ENCODE results near the gene NCKAP5L. TPM values are rescaled to one million over a fixed set of nuclear protein-coding genes. Genes with fewer than 3 reads are reported as not detected.
"Not testable (repeated sequence)": the region's sequence is repeated elsewhere in the genome, so short reads cannot be mapped to it uniquely, and the experiment has no call there.

Gene NCKAP5L
- total RNA-seq, 1 experiment from 2014 or later: 28.2 TPM

GRCh38 chr12:49872781-49873181, 44.6 kb upstream of the NCKAP5L start:
- H3K4me3 ChIP-seq (ENCODE audit: low read depth, low read length, poor library complexity, severe bottlenecking): no peak overlapping the region
- H3K9me3 ChIP-seq (ENCODE audit: low read depth, low read length, poor library complexity, severe bottlenecking): no peaks in the 10 kb centered on the region
- peaks cover 7% of the 10 kb centered on the region for H3K4me1 ChIP-seq (ENCODE audit: insufficient read depth, low read length, poor library complexity, severe bottlenecking)
- intact Hi-C loops (cut with micrococcal nuclease; ENCODE audit: unreplicated experiment): no loop called here
- H3K27ac ChIP-seq (ENCODE audit: low read depth, low read length, poor library complexity, severe bottlenecking): no peak overlapping the region
- no peaks in the 10 kb centered on the region for H3K27me3 ChIP-seq (replicated peaks; ENCODE audit: insufficient read depth, low read depth, low read length, poor library complexity)
- CTCF ChIA-PET: interaction anchor here (0.6 kb wide), 2 partner anchors 298 to 513 kb away, joined by 3 read pairs; no protein-coding TSS in a partner anchor
- no TSS peak for BruUV-seq (replicated peaks)
- no peaks in the 10 kb centered on the region for H3K36me3 ChIP-seq (ENCODE audit: insufficient read depth, low read length, poor library complexity, severe bottlenecking)
- no peak for DNase-seq (ENCODE audit: low spot score)
- no peak for TF ChIP-seq EZH2 (IDR thresholded peaks at IDR 0.05; ENCODE audit: borderline replicate concordance, low read depth, low read length, poor library complexity, severe bottlenecking)
- TF ChIP-seq, protein P1, sequence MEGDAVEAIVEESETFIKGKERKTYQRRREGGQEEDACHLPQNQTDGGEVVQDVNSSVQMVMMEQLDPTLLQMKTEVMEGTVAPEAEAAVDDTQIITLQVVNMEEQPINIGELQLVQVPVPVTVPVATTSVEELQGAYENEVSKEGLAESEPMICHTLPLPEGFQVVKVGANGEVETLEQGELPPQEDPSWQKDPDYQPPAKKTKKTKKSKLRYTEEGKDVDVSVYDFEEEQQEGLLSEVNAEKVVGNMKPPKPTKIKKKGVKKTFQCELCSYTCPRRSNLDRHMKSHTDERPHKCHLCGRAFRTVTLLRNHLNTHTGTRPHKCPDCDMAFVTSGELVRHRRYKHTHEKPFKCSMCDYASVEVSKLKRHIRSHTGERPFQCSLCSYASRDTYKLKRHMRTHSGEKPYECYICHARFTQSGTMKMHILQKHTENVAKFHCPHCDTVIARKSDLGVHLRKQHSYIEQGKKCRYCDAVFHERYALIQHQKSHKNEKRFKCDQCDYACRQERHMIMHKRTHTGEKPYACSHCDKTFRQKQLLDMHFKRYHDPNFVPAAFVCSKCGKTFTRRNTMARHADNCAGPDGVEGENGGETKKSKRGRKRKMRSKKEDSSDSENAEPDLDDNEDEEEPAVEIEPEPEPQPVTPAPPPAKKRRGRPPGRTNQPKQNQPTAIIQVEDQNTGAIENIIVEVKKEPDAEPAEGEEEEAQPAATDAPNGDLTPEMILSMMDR (conservative IDR thresholded peaks at IDR 0.05; ENCODE audit: low read depth, low read length): no peak
- POLR2A ChIA-PET (ENCODE audit: low non-redundant PET): no interaction called here

GRCh38 chr12:49872381-49872780, 44.2 kb upstream of the NCKAP5L start:
- TF ChIP-seq EZH2 (IDR thresholded peaks at IDR 0.05; ENCODE audit: borderline replicate concordance, low read depth, low read length, poor library complexity, severe bottlenecking): no peak
- TF ChIP-seq, protein P1 (conservative IDR thresholded peaks at IDR 0.05; ENCODE audit: low read depth, low read length): no peak
- ChIA-PET CTCF (no interaction called here), POLR2A (ENCODE audit: low non-redundant PET) (no interaction called here)
- Histone ChIP-seq H3K4me3 (ENCODE audit: low read depth, low read length, poor library complexity, severe bottlenecking) (no peak overlapping the region), H3K9me3 (ENCODE audit: low read depth, low read length, poor library complexity, severe bottlenecking) (no peaks in the 10 kb centered on the region), H3K27me3 (replicated peaks; ENCODE audit: insufficient read depth, low read depth, low read length, poor library complexity) (no peaks in the 10 kb centered on the region), H3K36me3 (ENCODE audit: insufficient read depth, low read length, poor library complexity, severe bottlenecking) (no peaks in the 10 kb centered on the region), H3K4me1 (ENCODE audit: insufficient read depth, low read length, poor library complexity, severe bottlenecking) (peaks cover 7% of the 10 kb centered on the region), H3K27ac (ENCODE audit: low read depth, low read length, poor library complexity, severe bottlenecking) (no peak overlapping the region)
- DNase-seq (ENCODE audit: low spot score): no peak
- BruUV-seq (replicated peaks): no TSS peak
- intact Hi-C loops (cut with micrococcal nuclease; ENCODE audit: unreplicated experiment): no loop called here

- BruUV-seq (replicated peaks); CTCF ChIA-PET; H3K27me3 ChIP-seq (replicated peaks; ENCODE audit: insufficient read depth, low read depth, low read length, poor library complexity); H3K4me3 ChIP-seq (ENCODE audit: low read depth, low read length, poor library complexity, severe bottlenecking); DNase-seq (ENCODE audit: low spot score); intact Hi-C loops (cut with micrococcal nuclease; ENCODE audit: unreplicated experiment); H3K27ac ChIP-seq (ENCODE audit: low read depth, low read length, poor library complexity, severe bottlenecking); H3K4me1 ChIP-seq (ENCODE audit: insufficient read depth, low read length, poor library complexity, severe bottlenecking); H3K9me3 ChIP-seq (ENCODE audit: low read depth, low read length, poor library complexity, severe bottlenecking); H3K36me3 ChIP-seq (ENCODE audit: insufficient read depth, low read length, poor library complexity, severe bottlenecking); POLR2A ChIA-PET (ENCODE audit: low non-redundant PET): not testable (repeated sequence)
Observed at GRCh38 chr12:49871811-49872251, 43.6 kb upstream of the NCKAP5L start.

DNA sequence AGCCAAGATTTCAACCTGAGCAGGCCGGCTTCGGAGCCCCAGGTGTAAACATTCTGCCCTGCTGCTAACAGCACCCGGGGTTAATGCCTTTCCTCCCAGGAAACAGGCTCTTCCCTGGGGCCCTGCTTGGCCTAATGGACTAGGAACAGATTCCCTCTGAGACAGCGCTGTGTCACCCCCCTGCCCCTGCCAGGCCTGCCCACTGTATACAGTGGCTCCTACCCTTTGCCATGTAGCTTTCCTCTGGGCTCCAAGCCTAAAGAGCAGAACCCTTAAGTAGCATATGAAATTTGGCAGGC, 43.0 kb upstream of the NCKAP5L start:
- H3K27ac ChIP-seq (ENCODE audit: low read depth, low read length, poor library complexity, severe bottlenecking): no peak overlapping the region
- peaks cover 7% of the 10 kb centered on the region for H3K4me1 ChIP-seq (ENCODE audit: insufficient read depth, low read length, poor library complexity, severe bottlenecking)
- intact Hi-C loops (cut with micrococcal nuclease; ENCODE audit: unreplicated experiment): no loop called here
- DNase-seq (ENCODE audit: low spot score): no peak
- CTCF ChIA-PET: no interaction called here
- H3K4me3 ChIP-seq (ENCODE audit: low read depth, low read length, poor library complexity, severe bottlenecking): no peak overlapping the region
- no TSS peak for BruUV-seq (replicated peaks)
- no peaks in the 10 kb centered on the region for H3K27me3 ChIP-seq (replicated peaks; ENCODE audit: insufficient read depth, low read depth, low read length, poor library complexity)
- POLR2A ChIA-PET (ENCODE audit: low non-redundant PET): no interaction called here
- no peaks in the 10 kb centered on the region for H3K36me3 ChIP-seq (ENCODE audit: insufficient read depth, low read length, poor library complexity, severe bottlenecking)
- H3K9me3 ChIP-seq (ENCODE audit: low read depth, low read length, poor library complexity, severe bottlenecking): no peaks in the 10 kb centered on the region
- no peak for TF ChIP-seq EZH2 (IDR thresholded peaks at IDR 0.05; ENCODE audit: borderline replicate concordance, low read depth, low read length, poor library complexity, severe bottlenecking)
- TF ChIP-seq, protein P1 (conservative IDR thresholded peaks at IDR 0.05; ENCODE audit: low read depth, low read length): no peak
